Smooth muscle cell (in vitro differentiated cells): ENCODE results near the gene MSL1. TPM values are rescaled to one million over a fixed set of nuclear protein-coding genes. Genes with fewer than 3 reads are reported as not detected.

Experiments
- DNase-seq: peaks from one replicate; lab custom pipeline; 2025; ENCODE audit not compliant: unreplicated experiment; lab: John Stamatoyannopoulos, UW
- H2AFZ ChIP-seq: fragments of 200-600 bp; sonication (generic); 2 replicates; pipeline ENCODE4 v1.6.0; 2016; ENCODE audit warnings: antibody characterized with exemption, low read depth, mild to moderate bottlenecking
- H3F3A ChIP-seq: fragments of 200-600 bp; sonication (generic); 2 replicates; pipeline ENCODE4 v1.6.0; 2017; ENCODE audit warnings: antibody characterized with exemption, low read depth
- H3K27ac ChIP-seq: fragments of 200-600 bp; sonication (generic); 2 replicates; pipeline ENCODE4 v1.5.1; 2016; ENCODE audit warnings: low read depth, mild to moderate bottlenecking
- H3K27me3 ChIP-seq: fragments of 200-600 bp; sonication (generic); 2 replicates; pipeline ENCODE4 v1.6.1; 2016; ENCODE audit warnings: low read depth, mild to moderate bottlenecking
- H3K36me3 ChIP-seq: fragments of 200-600 bp; sonication (generic); 2 replicates; pipeline ENCODE4 v1.5.1; 2016; ENCODE audit warnings: low read depth
- H3K4me1 ChIP-seq: fragments of 200-600 bp; sonication (generic); 2 replicates; pipeline ENCODE4 v1.5.1; 2016; ENCODE audit warnings: low read depth
- H3K4me2 ChIP-seq: fragments of 200-600 bp; sonication (generic); 2 replicates; pipeline ENCODE4 v1.6.0; 2016; ENCODE audit warnings: mild to moderate bottlenecking
- H3K4me3 ChIP-seq: fragments of 200-600 bp; sonication (generic); 2 replicates; pipeline ENCODE4 v1.5.1; 2016; ENCODE audit warnings: mild to moderate bottlenecking
- H3K79me2 ChIP-seq: fragments of 200-600 bp; sonication (generic); 2 replicates; pipeline ENCODE4 v1.6.0; 2016; ENCODE audit warnings: low read depth, mild to moderate bottlenecking
- H3K9ac ChIP-seq: fragments of 200-600 bp; sonication (generic); 2 replicates; pipeline ENCODE4 v1.6.0; 2016; ENCODE audit warnings: low read depth
- H3K9me3 ChIP-seq: fragments of 200-600 bp; sonication (generic); replicated peaks from 2 replicates; pipeline ENCODE4 v1.5.1; 2016; ENCODE audit warnings: low read depth
- H4K20me1 ChIP-seq: fragments of 200-600 bp; sonication (generic); 2 replicates; pipeline ENCODE4 v1.6.0; 2016; ENCODE audit warnings: low read depth
- WGBS: methylation state at CpG from one replicate; pipeline ENCODE4 v1.1.7; 2016; ENCODE audit warnings: low lambda C conversion rate; 5-methylcytosine and 5-hydroxymethylcytosine counted together
- polyA plus RNA-seq: library from polyadenylated mRNA; unstranded; fragments of >200 nt; fragmentation: Nextera tagmentation; extraction: Ambion mirVana; gene quantifications from 2 replicates; pipeline ENCODE4 v1.2.1, GENCODE V29; 2016
- total RNA-seq: library from RNA; depleted of rRNA; stranded (reverse); fragments of >200 nt; gene quantifications from 2 replicates; pipeline ENCODE4 v1.2.3, GENCODE V29; 2014
- TF ChIP-seq, protein P1 (sequence below): fragments of 200-600 bp; sonication (generic); IDR thresholded peaks from 2 replicates; pipeline ENCODE4 v1.5.1; 2017; ENCODE audit warnings: borderline replicate concordance, mild to moderate bottlenecking, antibody characterized with exemption; ENCODE audit not compliant: insufficient read depth, poor library complexity, severe bottlenecking

The MSL1 gene, protein sequence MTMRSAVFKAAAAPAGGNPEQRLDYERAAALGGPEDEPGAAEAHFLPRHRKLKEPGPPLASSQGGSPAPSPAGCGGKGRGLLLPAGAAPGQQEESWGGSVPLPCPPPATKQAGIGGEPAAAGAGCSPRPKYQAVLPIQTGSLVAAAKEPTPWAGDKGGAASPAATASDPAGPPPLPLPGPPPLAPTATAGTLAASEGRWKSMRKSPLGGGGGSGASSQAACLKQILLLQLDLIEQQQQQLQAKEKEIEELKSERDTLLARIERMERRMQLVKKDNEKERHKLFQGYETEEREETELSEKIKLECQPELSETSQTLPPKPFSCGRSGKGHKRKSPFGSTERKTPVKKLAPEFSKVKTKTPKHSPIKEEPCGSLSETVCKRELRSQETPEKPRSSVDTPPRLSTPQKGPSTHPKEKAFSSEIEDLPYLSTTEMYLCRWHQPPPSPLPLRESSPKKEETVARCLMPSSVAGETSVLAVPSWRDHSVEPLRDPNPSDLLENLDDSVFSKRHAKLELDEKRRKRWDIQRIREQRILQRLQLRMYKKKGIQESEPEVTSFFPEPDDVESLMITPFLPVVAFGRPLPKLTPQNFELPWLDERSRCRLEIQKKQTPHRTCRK
- total RNA-seq (74.9 and 79.0 TPM in 2 replicates), polyA plus RNA-seq (24.6 and 26.0 TPM in 2 replicates)

DNA sequence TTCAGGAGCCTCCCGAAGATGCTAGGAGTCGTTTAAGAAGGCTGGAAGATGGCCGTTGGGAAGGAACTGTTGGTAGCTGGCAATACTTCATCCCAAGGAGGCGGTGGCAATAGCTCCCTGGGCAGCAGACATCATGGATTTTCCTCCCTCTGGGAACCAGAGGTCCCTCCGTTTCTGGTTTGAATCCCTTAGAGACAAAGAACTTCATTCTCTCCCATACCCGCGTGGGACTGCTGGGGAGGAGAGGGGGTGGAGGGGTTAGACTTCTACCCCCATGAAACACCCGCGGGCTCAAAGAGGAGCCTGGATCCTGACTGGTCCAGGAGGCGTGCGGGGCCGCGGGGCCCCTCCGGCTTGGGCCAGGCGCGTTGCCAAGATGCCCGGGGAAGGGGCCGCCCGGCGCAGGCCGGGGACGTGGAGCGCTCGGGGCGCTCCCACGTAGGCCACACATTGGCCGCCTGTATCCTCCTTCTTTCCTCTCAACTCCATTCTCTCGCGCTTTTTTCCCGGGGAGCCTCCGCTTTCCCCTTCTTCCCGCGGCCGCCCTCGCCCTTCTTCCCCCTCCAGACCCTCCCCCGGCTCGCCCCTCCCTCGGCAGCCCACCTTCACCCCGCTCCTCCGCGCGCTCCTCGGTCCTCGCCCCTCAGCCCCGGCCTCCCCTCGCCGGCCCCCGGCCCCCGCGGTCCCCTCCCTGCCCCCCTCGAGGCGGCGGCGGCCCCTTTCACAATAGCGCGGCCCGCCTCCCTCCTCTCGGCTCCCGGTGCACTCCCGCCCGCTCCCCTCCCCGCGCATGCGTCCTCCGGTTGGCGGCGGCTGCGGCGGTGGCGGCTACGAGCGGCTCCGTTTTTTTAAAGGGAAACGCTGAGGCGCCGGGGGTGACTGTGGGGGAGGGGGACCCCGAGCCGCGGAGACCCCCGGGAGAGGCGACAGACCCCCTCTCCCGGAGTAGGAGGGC lies at the start of gene MSL1:
MSL1 (plus strand) TSS at position 791 of the 955 bp plus-strand sequence. CDS start 642 bp downstream, outside the sequence.
- peak; percentile 83 for DNase-seq
- Histone ChIP-seq H4K20me1 (peaks cover 35% of the 10 kb centered on the region), H3F3A (peaks cover 7% of the 10 kb centered on the region), H3K4me1 (peaks cover 15% of the 10 kb centered on the region), H3K27ac (peak within 1 kb of the TSS; percentile 91), H3K79me2 (peaks cover 62% of the 10 kb centered on the region), H3K9ac (peak within 1 kb of the TSS; percentile 94), H3K4me3 (peak within 1 kb of the TSS; percentile 100), H3K4me2 (peak within 1 kb of the TSS; percentile 97), H3K9me3 (no peaks in the 10 kb centered on the region), H3K27me3 (no peaks in the 10 kb centered on the region), H3K36me3 (no peaks in the 10 kb centered on the region), H2AFZ (peak within 1 kb of the TSS; percentile 83)
- TF ChIP-seq, protein P1, sequence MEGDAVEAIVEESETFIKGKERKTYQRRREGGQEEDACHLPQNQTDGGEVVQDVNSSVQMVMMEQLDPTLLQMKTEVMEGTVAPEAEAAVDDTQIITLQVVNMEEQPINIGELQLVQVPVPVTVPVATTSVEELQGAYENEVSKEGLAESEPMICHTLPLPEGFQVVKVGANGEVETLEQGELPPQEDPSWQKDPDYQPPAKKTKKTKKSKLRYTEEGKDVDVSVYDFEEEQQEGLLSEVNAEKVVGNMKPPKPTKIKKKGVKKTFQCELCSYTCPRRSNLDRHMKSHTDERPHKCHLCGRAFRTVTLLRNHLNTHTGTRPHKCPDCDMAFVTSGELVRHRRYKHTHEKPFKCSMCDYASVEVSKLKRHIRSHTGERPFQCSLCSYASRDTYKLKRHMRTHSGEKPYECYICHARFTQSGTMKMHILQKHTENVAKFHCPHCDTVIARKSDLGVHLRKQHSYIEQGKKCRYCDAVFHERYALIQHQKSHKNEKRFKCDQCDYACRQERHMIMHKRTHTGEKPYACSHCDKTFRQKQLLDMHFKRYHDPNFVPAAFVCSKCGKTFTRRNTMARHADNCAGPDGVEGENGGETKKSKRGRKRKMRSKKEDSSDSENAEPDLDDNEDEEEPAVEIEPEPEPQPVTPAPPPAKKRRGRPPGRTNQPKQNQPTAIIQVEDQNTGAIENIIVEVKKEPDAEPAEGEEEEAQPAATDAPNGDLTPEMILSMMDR = no peak
- under 1% methylated on average over 31 of the region's 82 CpGs for WGBS

DNA sequence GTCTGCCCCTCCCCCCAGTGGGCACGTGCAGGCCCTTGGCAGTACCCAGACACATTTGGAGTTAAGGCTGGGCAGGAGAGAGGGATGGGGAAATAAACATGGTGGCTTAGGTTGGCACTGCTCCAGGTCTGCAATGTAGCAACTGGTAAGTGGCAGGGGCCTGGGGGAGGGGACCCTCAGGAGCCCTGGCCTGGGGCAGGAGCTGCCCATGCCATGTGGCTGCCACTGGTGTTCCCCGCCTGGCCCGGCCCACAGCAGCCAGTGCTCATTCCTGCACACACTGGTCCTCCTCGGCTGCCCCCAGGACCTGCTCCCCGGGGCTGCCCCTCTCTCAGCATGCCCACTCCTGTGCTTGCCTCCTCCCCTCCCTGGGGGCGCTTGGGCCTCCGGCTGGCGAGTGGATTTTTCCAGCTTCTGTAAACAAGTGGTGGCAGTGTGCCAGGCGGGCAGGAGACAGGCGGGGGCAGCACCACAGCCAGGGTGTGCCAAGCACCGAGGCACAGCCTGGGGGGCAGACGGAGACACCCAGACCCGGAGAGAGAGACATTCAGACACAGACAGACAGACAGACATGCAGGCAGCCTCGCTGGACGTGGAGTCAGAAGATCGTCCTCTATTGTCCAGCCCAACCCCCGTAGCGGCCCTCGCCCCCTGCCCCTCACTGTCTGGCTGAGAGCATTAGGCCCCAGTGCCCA lies 49.6 kb upstream of the MSL1 start:
- peaks cover 7% of the 10 kb centered on the region for H3F3A ChIP-seq
- TF ChIP-seq, protein P1 = no peak
- no peak for DNase-seq
- peaks cover 16% of the 10 kb centered on the region for H3K79me2 ChIP-seq
- WGBS = 60% methylated on average over 12 of the region's 19 CpGs
- H3K27ac ChIP-seq = peak overlapping the region; percentile 42
- H3K4me2 ChIP-seq = peak overlapping the region; percentile 57
- no peaks in the 10 kb centered on the region for H3K9me3 ChIP-seq
- peaks cover 50% of the 10 kb centered on the region for H4K20me1 ChIP-seq
- peaks cover 54% of the 10 kb centered on the region for H3K4me1 ChIP-seq
- no peak overlapping the region for H3K4me3 ChIP-seq
- no peak overlapping the region for H2AFZ ChIP-seq
- no peak overlapping the region for H3K9ac ChIP-seq
- H3K36me3 ChIP-seq = no peaks in the 10 kb centered on the region
- no peaks in the 10 kb centered on the region for H3K27me3 ChIP-seq

GRCh38 chr17:40072735-40073346 lies 48.9 kb upstream of the MSL1 start:
- Histone ChIP-seq H3K79me2 (peaks cover 16% of the 10 kb centered on the region), H3K4me1 (peaks cover 54% of the 10 kb centered on the region)
- TF ChIP-seq, protein P1 = no peak

More at GRCh38 chr17:40072735-40073346, 48.9 kb upstream of the MSL1 start:
- Histone ChIP-seq H3K36me3 (no peaks in the 10 kb centered on the region), H4K20me1 (peaks cover 50% of the 10 kb centered on the region), H3K4me2 (peak overlapping the region; percentile 57), H3F3A (peaks cover 7% of the 10 kb centered on the region), H2AFZ (no peak overlapping the region), H3K27me3 (no peaks in the 10 kb centered on the region), H3K9me3 (no peaks in the 10 kb centered on the region), H3K27ac (peak overlapping the region; percentile 42), H3K4me3 (no peak overlapping the region), H3K9ac (no peak overlapping the region)
- 62% methylated on average over 7 of the region's 8 CpGs for WGBS
- DNase-seq = no peak
